HG03575 (cell line): ENCODE measurements around the gene SARS2.
"Not testable (repeated sequence)": the region's sequence is repeated elsewhere in the genome, so short reads cannot be mapped to it uniquely, and the experiment has no call there.

ENCODE experiments used
- ATAC-seq: cut with Tn5 transposase; IDR thresholded peaks from one replicate; pipeline ENCODE4 v1.9.1; 2021; ENCODE audit not compliant: unreplicated experiment, insufficient number of reproducible peaks, low FRiP score; ENCODE audit errors: extremely low read depth

Gene SARS2

GRCh38 chr19:38877781-38878574 lies 52.6 kb downstream of the SARS2 start, which contains the start of gene RINL:
Gene RINL (minus strand): TSS chr19:38878275. CDS start chr19:38876742, 1,533 bp downstream.
- no peak for ATAC-seq

- no peak for ATAC-seq
Observed at GRCh38 chr19:38875656-38876395, 54.7 kb downstream of the SARS2 start.

- not testable (repeated sequence) for ATAC-seq
Observed at GRCh38 chr19:38873400-38873799, 57.2 kb downstream of the SARS2 start.

GRCh38 chr19:38870612-38871011 lies 60.0 kb downstream of the SARS2 start:
- ATAC-seq = no peak

- no peak for ATAC-seq
Observed at GRCh38 chr19:38869836-38870607, 60.5 kb downstream of the SARS2 start.

- ATAC-seq = no peak
Observed at GRCh38 chr19:38869160-38869835, 61.3 kb downstream of the SARS2 start.

GRCh38 chr19:38868551-38868950 lies 62.0 kb downstream of the SARS2 start:
- ATAC-seq = no peak

GRCh38 chr19:38867171-38867780 lies 63.3 kb downstream of the SARS2 start:
- ATAC-seq = no peak
